Choroid plexus epithelial cell (primary cell): ENCODE data around the gene CDH22.

Experiments
- DNase-seq: peaks from one replicate; pipeline ENCODE4 v3.0.0-alpha.2; 2010; ENCODE audit warnings: low read depth
- H3K4me3 ChIP-seq: 2 replicates; pipeline ENCODE4 v1.5.1; 2011; ENCODE audit warnings: low read depth, mild to moderate bottlenecking, control low read depth, low read length, moderate library complexity
- CTCF ChIP-seq: conservative IDR thresholded peaks from 2 replicates; pipeline ENCODE4 v1.5.1; 2011; ENCODE audit warnings: low read depth, mild to moderate bottlenecking, control low read depth, inconsistent platforms, low read length, moderate library complexity

Gene CDH22

DNA sequence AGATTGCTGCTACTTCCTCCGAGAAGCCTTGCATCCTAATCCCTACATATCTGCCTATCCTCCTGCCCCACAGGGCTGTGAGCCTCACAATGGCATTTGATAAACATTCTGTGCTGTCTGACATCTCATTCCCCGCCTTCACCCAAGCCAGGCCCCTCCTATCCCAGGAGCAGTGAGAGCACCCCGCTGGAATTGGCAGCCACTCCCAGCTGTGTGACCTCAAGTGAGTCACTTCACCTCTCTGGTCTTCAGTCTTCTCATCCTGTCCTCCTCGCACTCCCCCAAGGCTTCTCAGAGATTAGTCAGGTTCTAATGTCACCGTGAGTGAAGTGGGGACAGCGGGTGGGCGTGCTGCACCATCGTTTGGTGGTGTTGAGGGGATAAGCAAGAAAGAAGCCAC is 81.7 kb downstream of the CDH22 start:
- no peak overlapping the region for H3K4me3 ChIP-seq
- DNase-seq = peak; percentile 61
- no peak for TF ChIP-seq CTCF

GRCh38 chr20:46222521-46223007 is 85.7 kb downstream of the CDH22 start:
- no peak for TF ChIP-seq CTCF
- no peak overlapping the region for H3K4me3 ChIP-seq
- DNase-seq = peak; percentile 21

DNA sequence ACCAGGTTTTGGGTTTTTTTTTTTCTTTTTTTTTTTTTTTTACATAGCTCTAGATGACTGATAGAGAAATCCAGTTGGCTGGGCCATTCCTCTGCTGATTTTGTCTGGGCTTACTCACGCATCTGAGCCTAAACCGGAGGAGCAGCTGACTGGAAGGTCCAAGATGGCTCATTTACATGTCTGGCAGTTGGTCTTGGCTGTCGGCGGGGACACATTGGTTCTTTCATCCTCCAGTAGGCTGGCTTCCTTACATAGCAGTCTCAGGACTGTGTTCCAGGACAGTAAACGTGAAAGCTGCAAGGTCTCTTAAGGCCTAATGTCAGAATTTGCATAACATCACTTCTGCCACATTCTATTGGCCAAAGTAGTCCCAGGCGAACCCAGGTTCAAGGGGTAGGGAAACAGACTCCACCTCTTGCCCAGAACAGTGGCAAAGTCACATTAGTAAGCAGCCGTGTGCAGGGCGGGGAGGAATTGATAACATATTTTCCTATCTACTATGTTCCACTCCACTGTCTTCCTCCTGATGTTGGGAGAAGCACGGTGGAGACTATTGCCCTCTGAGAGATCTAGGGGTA is 87.0 kb downstream of the CDH22 start:
- DNase-seq = no peak
- no peak for TF ChIP-seq CTCF
- H3K4me3 ChIP-seq = no peak overlapping the region

GRCh38 chr20:46220455-46221207 is 87.7 kb downstream of the CDH22 start:
- H3K4me3 ChIP-seq = no peak overlapping the region
- no peak for TF ChIP-seq CTCF
- DNase-seq = no peak

GRCh38 chr20:46219920-46220319 is 88.4 kb downstream of the CDH22 start:
- H3K4me3 ChIP-seq = no peak overlapping the region

DNA sequence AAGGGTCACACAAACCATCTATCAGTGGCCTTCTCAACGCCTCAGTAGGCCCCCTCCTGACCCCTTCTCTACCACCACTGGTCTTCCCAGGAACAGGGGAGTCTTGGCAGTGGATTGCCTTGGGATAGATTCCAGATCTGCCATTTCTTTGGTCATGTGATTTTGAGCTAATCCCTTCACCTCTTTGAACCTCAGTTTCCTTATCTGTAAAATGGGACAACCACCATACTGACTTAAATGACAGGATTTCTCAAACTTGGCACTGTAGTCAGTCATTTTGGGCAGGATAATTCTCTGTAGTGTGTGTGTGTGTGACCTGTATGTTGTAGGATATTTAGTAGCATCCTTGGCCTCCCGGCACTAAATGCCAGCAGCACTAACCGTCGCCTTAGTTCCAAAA is 89.1 kb downstream of the CDH22 start:
- no peak for TF ChIP-seq CTCF
- H3K4me3 ChIP-seq = no peak overlapping the region
- DNase-seq = no peak

More at GRCh38 chr20:46219920-46220319, 88.4 kb downstream of the CDH22 start:
- DNase-seq = no peak
- TF ChIP-seq CTCF = no peak

- TF ChIP-seq CTCF = no peak
- H3K4me3 ChIP-seq = no peak overlapping the region
- DNase-seq = no peak
Measured at GRCh38 chr20:46218656-46219055, 89.6 kb downstream of the CDH22 start.
